Esophagus muscularis mucosa (tissue), 4 donors: ENCODE data around the gene PGAM1.

Experiments
- EP300 ChIP-seq: sonication (generic); formaldehyde crosslinking; IDR thresholded peaks from one replicate; pipeline ENCODE4 v1.6.1; 2017; ENCODE audit warnings: antibody characterized with exemption
- POLR2A ChIP-seq: fragments of 450-650 bp; IDR thresholded peaks from one replicate; pipeline ENCODE4 v1.6.1; 2017; ENCODE audit warnings: antibody characterized with exemption, moderate library complexity, mild to moderate bottlenecking, low read depth
- POLR2AphosphoS5 ChIP-seq, 2 donors: sonication (generic); formaldehyde crosslinking; IDR thresholded peaks; one replicate each; pipeline ENCODE4 v1.6.1; 2017; ENCODE audit warnings: antibody characterized with exemption in 2 of 2
- TF ChIP-seq, protein P1 (sequence below), 3 experiments: fragments of 200-600 bp in 2 of 3; fragments of 450-650 bp in 1 of 3; sonication (generic) in 2 of 3; IDR thresholded peaks; one replicate each; pipeline ENCODE4 v1.5.1; 2017 to 2019; ENCODE audit warnings: antibody characterized with exemption in 3 of 3, mild to moderate bottlenecking in 2 of 3, moderate library complexity in 1 of 3

DNA sequence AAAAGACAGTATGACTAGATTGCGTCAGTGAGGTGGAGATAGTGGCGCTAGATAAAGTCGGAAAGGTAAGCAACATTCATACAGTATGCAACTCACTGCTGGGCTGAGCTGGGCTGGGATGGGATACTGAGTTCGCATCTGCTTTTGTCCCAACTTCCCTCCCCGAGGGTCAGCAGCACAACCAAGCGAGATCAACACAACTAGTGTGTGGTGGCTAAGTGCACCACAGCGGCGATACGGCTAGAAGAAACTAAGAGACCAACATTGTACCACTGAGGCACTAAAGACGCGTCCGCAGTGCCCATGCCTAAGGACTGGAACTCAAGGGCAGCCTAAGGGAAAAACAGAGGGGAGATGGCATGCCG lies 19.3 kb downstream of the PGAM1 start:
- TF ChIP-seq, protein P1, sequence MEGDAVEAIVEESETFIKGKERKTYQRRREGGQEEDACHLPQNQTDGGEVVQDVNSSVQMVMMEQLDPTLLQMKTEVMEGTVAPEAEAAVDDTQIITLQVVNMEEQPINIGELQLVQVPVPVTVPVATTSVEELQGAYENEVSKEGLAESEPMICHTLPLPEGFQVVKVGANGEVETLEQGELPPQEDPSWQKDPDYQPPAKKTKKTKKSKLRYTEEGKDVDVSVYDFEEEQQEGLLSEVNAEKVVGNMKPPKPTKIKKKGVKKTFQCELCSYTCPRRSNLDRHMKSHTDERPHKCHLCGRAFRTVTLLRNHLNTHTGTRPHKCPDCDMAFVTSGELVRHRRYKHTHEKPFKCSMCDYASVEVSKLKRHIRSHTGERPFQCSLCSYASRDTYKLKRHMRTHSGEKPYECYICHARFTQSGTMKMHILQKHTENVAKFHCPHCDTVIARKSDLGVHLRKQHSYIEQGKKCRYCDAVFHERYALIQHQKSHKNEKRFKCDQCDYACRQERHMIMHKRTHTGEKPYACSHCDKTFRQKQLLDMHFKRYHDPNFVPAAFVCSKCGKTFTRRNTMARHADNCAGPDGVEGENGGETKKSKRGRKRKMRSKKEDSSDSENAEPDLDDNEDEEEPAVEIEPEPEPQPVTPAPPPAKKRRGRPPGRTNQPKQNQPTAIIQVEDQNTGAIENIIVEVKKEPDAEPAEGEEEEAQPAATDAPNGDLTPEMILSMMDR (IDR thresholded peaks at IDR 0.05) = no peak
- TF ChIP-seq EP300 (no peak), POLR2A (no peak), POLR2AphosphoS5 (IDR thresholded peaks at IDR 0.05) (no peak)
